NT2/D1 (cell line): ENCODE measurements around the gene MEIS1.

ENCODE experiments used
- DNase-seq: peaks from one replicate; pipeline ENCODE4 v3.0.0-alpha.2; 2011; ENCODE audit warnings: low read depth, low spot score
- H3K27me3 ChIP-seq: 2 replicates; pipeline ENCODE4 v1.6.0; 2011; ENCODE audit warnings: mild to moderate bottlenecking; ENCODE audit not compliant: insufficient read length, insufficient read depth
- H3K36me3 ChIP-seq: 2 replicates; pipeline ENCODE4 v1.6.1; 2011; ENCODE audit warnings: mild to moderate bottlenecking, low read length, mixed read lengths; ENCODE audit not compliant: insufficient read depth, insufficient read length
- H3K4me1 ChIP-seq: 2 replicates; pipeline ENCODE4 v1.5.1; 2011; ENCODE audit not compliant: insufficient read depth, insufficient read length
- H3K4me3 ChIP-seq: 2 replicates; pipeline ENCODE4 v1.5.1; 2011; ENCODE audit warnings: low read depth; ENCODE audit not compliant: insufficient read length
- H3K9ac ChIP-seq: 2 replicates; pipeline ENCODE4 v1.6.0; 2011; ENCODE audit warnings: low read depth; ENCODE audit not compliant: insufficient read length
- H3K9me3 ChIP-seq: 2 replicates; pipeline ENCODE4 v1.5.1; 2011; ENCODE audit warnings: mild to moderate bottlenecking, low read length; ENCODE audit not compliant: insufficient read depth
- SUZ12 ChIP-seq: IDR thresholded peaks from 2 replicates; pipeline ENCODE4 v1.6.1; 2011; ENCODE audit not compliant: insufficient read length, insufficient read depth; ENCODE audit errors: extremely low read depth
- YY1 ChIP-seq: IDR thresholded peaks from 2 replicates; pipeline ENCODE4 v1.6.1; 2011; ENCODE audit not compliant: insufficient read length, insufficient read depth
- ZNF274 ChIP-seq: IDR thresholded peaks from 2 replicates; pipeline ENCODE4 v1.6.1; 2011; ENCODE audit warnings: mild to moderate bottlenecking, low read depth, low read length

MEIS1 gene

DNA sequence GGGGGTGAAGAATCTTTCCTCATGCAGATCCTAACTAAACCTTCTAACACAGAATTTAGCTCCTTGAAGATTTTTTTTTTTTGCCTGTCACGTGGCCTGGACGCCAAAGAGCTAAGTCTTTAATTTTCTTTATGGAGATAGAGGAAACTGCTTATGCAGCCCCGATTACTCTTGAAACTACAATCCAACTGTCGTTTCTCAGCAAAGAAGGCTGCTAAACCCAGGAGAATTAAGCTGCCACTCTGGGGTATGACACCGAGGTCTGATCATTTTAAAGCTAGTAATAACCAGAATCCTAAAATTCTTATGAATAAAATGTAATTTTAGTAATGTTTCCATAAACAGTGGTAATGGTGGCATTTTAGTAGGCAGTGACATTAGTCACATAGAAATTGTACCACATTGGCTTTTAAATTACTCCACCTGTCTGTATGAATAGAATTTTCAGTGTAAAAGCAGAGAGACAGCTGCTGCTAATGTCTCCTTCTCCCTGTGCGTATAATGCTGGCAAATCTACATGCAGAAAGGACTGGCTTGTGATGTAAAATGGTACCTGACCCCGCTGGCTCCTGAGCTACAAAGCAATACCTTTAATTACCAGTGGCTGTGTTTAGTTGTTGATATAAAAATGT, 86.5 kb downstream of the MEIS1 start:
- no peak for DNase-seq
- TF ChIP-seq SUZ12, result no peak
- TF ChIP-seq YY1, result no peak
- TF ChIP-seq ZNF274, result no peak
- H3K9me3 ChIP-seq, result no peaks in the 10 kb centered on the region

DNA sequence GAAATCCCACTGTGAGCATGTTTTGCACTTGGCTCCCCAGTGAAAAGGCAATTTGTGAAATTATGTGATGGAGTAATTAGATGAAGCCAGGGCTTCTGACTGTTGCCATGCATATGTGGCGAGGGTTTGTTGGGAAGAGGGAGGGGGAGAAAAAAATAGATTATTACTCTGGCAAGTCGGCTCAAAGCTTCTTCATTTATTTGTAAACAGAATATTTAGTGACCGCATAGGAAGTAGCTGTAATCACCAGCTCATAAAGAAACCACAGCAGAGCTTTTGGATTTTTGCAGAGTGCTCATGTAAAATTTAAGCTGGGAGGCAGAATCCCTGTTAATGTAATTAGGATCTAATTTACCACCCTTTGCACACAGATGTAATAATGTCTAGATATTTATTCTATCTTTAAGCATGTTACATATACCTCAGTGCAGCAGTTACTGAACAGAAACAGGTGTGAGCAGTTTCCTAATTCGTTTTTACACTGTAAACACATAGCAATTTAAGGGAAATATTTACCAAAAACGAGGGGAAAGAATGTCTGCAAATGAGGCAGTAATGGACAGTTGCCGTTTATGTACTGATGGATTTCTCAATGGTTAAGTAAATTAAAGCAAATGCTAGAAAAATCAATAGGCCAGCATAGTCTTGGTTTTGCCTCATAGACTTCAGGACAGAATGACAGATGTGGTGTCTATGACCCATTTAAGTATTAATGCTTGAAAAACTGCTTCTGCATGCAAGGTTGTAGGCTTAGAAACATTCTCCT, 87.9 kb downstream of the MEIS1 start:
- DNase-seq, result no peak
- TF ChIP-seq ZNF274 (no peak), SUZ12 (no peak), YY1 (no peak)

More for the DNA sequence above, 86.5 kb downstream of the MEIS1 start:
- H3K27me3 ChIP-seq, result no peaks in the 10 kb centered on the region
- no peak overlapping the region for H3K4me3 ChIP-seq
- H3K36me3 ChIP-seq, result no peaks in the 10 kb centered on the region
- H3K4me1 ChIP-seq, result no peaks in the 10 kb centered on the region
- H3K9ac ChIP-seq, result no peak overlapping the region

DNA sequence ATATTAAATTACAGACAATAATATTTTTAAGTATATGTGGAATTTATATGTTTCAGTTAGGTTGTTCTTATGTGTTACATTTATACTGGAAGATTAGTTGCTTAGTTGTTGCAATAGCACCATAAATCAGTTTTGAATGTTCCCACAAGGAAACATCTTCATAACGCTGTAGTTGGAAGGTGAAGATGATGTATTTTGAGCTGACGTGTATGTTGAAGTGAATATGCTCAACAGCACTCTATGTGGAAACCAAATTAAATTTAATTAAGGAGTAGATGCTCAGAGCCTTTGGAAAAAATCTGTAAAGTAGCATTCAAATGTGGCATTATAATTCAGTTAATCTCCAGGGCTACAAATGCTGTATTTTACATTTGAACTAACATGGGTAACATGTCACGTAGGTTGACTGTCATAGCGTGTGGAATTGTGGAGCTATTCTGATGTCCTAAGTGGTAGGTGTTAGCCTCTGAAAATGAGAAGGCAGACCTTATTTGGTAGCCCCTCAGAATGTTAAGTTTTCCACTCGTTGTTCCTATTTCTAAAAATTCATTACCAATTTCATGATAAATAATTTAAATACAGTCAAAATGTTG, 88.5 kb downstream of the MEIS1 start:
- Histone ChIP-seq H3K4me1 (no peaks in the 10 kb centered on the region), H3K36me3 (no peaks in the 10 kb centered on the region), H3K27me3 (no peaks in the 10 kb centered on the region), H3K9ac (no peak overlapping the region), H3K4me3 (no peak overlapping the region), H3K9me3 (no peaks in the 10 kb centered on the region)
- DNase-seq, result no peak
- no peak for TF ChIP-seq SUZ12

More for the DNA sequence above, 87.9 kb downstream of the MEIS1 start:
- Histone ChIP-seq H3K27me3 (no peaks in the 10 kb centered on the region), H3K4me3 (no peak overlapping the region), H3K9me3 (no peaks in the 10 kb centered on the region), H3K9ac (no peak overlapping the region), H3K4me1 (no peaks in the 10 kb centered on the region), H3K36me3 (no peaks in the 10 kb centered on the region)

DNA sequence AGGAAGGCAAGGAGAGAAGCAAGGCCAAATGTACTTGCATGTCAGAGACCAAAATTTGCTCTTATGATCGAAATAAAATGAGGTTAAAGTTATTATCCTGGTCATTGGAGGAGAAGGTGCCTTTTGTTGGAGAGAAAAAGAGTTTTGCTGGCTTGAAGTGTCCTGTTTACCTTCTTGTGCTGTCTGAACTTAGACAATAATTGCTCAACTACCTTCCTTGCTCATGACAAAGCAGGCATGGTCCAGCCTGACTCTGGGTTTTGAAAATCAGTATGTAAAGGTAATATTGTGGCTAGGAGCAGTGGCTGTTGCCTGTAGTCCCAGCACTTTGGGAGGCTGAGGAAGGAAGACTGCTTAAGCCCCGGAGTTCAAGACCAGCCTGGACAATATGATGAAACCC, 89.1 kb downstream of the MEIS1 start:
- no peaks in the 10 kb centered on the region for H3K9me3 ChIP-seq
- no peaks in the 10 kb centered on the region for H3K27me3 ChIP-seq
- no peak overlapping the region for H3K9ac ChIP-seq
- TF ChIP-seq YY1 (no peak), ZNF274 (no peak), SUZ12 (no peak)
- no peak overlapping the region for H3K4me3 ChIP-seq
- H3K36me3 ChIP-seq, result no peaks in the 10 kb centered on the region
- DNase-seq, result no peak
- no peaks in the 10 kb centered on the region for H3K4me1 ChIP-seq

DNA sequence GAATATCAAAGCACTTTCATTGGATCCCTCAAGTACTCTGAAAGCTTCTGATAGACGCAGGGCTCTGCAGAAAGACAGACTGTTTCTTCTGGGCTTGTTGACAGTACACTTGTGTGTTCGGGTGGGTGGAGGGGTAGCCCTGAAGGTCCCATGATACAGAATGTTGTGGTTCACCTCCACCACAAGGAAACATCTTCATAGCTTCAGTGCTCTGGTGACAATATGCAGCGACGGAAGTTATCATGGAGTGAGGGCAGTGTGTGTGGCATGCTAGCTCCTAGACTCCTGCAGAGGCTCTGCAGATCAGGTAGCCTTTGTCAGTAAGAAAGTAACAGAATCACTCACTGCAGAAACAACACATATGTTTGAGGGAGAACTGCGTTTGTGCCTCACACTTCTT, 90.7 kb downstream of the MEIS1 start:
- no peak for DNase-seq
- TF ChIP-seq SUZ12, result no peak
- TF ChIP-seq YY1, result no peak
- TF ChIP-seq ZNF274, result no peak
- Histone ChIP-seq H3K27me3 (no peaks in the 10 kb centered on the region), H3K36me3 (no peaks in the 10 kb centered on the region), H3K4me1 (no peaks in the 10 kb centered on the region), H3K4me3 (no peak overlapping the region), H3K9me3 (no peaks in the 10 kb centered on the region), H3K9ac (no peak overlapping the region)

DNA sequence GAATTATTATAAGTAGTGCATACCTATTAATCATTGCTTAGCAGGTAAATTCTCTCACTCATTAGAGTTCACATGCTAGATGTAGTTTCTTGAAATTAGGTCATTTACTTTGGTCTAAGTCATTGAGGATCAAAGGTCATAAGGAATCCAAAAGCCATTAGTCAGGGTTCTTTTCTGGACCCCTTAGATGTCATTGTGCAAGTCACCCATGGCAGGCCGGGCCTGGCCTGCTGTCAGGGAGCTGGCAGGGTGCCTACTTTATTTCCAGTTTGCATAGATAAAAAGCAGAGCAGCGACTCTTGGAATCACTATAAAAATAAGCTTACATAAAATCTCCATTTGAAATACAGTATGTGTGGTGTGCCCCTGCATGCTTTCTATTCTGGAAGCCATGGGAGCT, 91.3 kb downstream of the MEIS1 start:
- Histone ChIP-seq H3K9ac (no peak overlapping the region), H3K9me3 (no peaks in the 10 kb centered on the region), H3K4me3 (no peak overlapping the region), H3K4me1 (no peaks in the 10 kb centered on the region), H3K36me3 (no peaks in the 10 kb centered on the region), H3K27me3 (no peaks in the 10 kb centered on the region)
- TF ChIP-seq ZNF274 (no peak), SUZ12 (no peak), YY1 (no peak)
- DNase-seq, result no peak

DNA sequence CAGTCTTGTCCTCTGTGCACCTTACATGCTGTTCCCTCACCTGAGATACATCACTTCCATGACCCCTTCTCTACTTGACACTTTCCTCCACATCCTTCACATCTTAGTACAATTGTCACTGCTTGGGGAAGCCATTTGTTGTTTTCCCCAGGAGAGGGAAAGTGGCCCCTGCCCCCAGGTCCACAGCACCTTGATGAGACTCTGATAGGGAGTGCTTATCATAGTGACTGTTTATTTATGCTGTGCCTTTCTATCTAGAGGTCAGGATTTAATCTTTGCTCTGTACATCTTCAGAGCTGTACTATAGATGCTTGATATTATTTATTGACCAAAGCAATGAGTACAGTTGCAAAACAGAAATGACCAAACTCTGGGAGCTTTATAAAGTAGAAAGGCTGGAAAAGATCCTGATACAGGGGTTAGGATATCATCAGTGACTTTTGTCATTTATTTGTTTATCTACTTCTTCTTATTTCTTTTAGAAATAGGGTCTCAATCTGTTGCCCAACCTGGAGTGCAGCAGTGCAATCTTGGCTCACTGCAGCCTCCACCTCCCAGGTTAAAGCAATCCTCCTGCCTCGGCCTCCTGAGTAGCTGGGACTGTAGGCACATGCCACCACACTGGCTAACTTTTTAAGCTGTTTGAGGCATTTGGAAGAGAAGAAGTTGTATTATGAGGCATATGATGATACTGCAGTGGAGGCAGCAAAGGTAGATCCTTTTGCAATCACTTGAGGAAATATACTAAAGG, 94.2 kb downstream of the MEIS1 start:
- DNase-seq, result no peak
- Histone ChIP-seq H3K9ac (no peak overlapping the region), H3K4me1 (no peaks in the 10 kb centered on the region), H3K27me3 (no peaks in the 10 kb centered on the region), H3K36me3 (no peaks in the 10 kb centered on the region), H3K4me3 (no peak overlapping the region), H3K9me3 (no peaks in the 10 kb centered on the region)
- TF ChIP-seq SUZ12, result no peak
- TF ChIP-seq YY1, result no peak
- no peak for TF ChIP-seq ZNF274
